GM12878 (cell line): ENCODE results near the gene C3orf70. TPM values are rescaled to one million over a fixed set of nuclear protein-coding genes. Genes with fewer than 3 reads are reported as not detected.

ENCODE experiments used
- ATAC-seq: fragments of 200-7000 bp; cut with Tn5 transposase; 3 replicates; pipeline ENCODE4 v1.9.1; 2020; ENCODE audit warnings: mild to moderate bottlenecking, moderate library complexity
- BruUV-seq: library from RNA; stranded (reverse); fragments of 400-500 nt; replicated peaks from 2 replicates; lab custom pipeline; 2021; lab: Mats Ljungman, UMichigan
- CTCF ChIA-PET: fragments of 300-600 bp; sonication (Branson Sonifier 250); formaldehyde crosslinking; extraction: SDS; loops from one replicate; lab custom pipeline; 2021; ENCODE audit warnings: inconsistent platforms; lab: Yijun Ruan, JAX
- POLR2A ChIA-PET: fragments of 350-600 bp; formaldehyde crosslinking; extraction: SDS; loops from one replicate; lab custom pipeline; 2021; ENCODE audit warnings: inconsistent platforms; lab: Charles Lee
- RAD21 ChIA-PET: fragments of 300-600 bp; sonication (Branson Sonifier 250); formaldehyde crosslinking; loops from one replicate; lab custom pipeline; 2023; ENCODE audit warnings: antibody characterized with exemption; ENCODE audit not compliant: unreplicated experiment; lab: Charles Lee
- SMC1A ChIA-PET: fragments of 300-600 bp; sonication (Branson Sonifier 250); formaldehyde crosslinking; loops from one replicate; lab custom pipeline; 2023; ENCODE audit not compliant: unreplicated experiment, uncharacterized antibody; lab: Charles Lee
- DNase-seq: peaks from one replicate; pipeline ENCODE4 v3.0.0-alpha.2; 2011; ENCODE audit warnings: low read depth, low spot score
- FAIRE-seq: peaks from 3 replicates; lab custom pipeline; 2011; peaks lifted over from hg19 to GRCh38; lab: Jason Lieb, UNC
- H2AFZ ChIP-seq: 2 replicates; pipeline ENCODE4 v1.6.0; 2011; ENCODE audit warnings: low read depth, low read length, control low read depth; ENCODE audit not compliant: control insufficient read depth
- H3K27ac ChIP-seq: 2 replicates; pipeline ENCODE4 v1.5.1; 2011; ENCODE audit warnings: control low read depth; ENCODE audit not compliant: control insufficient read depth, insufficient read depth
- H3K27me3 ChIP-seq, 2 experiments: replicated peaks in 1 of 2; 2 replicates each; pipeline versions ENCODE4 v1.6.0 to v1.6.1; 2011; ENCODE audit warnings: low read length in 1 of 2; ENCODE audit not compliant: control insufficient read depth in 2 of 2, insufficient read depth in 2 of 2
- H3K36me3 ChIP-seq, 2 experiments: 2 replicates each; pipeline ENCODE4 v1.5.1; 2011; ENCODE audit warnings: low read length in 1 of 2; ENCODE audit not compliant: control insufficient read depth in 2 of 2, insufficient read depth in 2 of 2
- H3K4me1 ChIP-seq: 2 replicates; pipeline ENCODE4 v1.6.1; 2011; ENCODE audit warnings: mild to moderate bottlenecking, low read length, moderate library complexity, mixed read lengths; ENCODE audit not compliant: control insufficient read depth, insufficient read depth
- H3K4me2 ChIP-seq: 2 replicates; pipeline ENCODE4 v1.6.0; 2011; ENCODE audit warnings: control low read depth; ENCODE audit not compliant: control insufficient read depth, insufficient read depth
- H3K4me3 ChIP-seq: fragments of 200-600 bp; sonication (generic); 2 replicates; pipeline ENCODE4 v1.5.1; 2016
- H3K79me2 ChIP-seq: 2 replicates; pipeline ENCODE4 v1.6.0; 2011; ENCODE audit warnings: low read length; ENCODE audit not compliant: control insufficient read depth, insufficient read depth
- H3K9ac ChIP-seq: 2 replicates; pipeline ENCODE4 v1.8.0; 2011; ENCODE audit warnings: low read length, control low read depth, mixed read lengths; ENCODE audit not compliant: control insufficient read depth, insufficient read depth
- H3K9me3 ChIP-seq: replicated peaks from 3 replicates; pipeline ENCODE4 v1.5.1; 2011; ENCODE audit warnings: mild to moderate bottlenecking, low read length; ENCODE audit not compliant: control insufficient read depth, insufficient read depth
- H4K20me1 ChIP-seq: 2 replicates; pipeline ENCODE4 v1.6.0; 2011; ENCODE audit not compliant: control insufficient read depth, insufficient read depth
- ASH2L ChIP-seq: fragments of 300-600, 200-600 bp; sonication (generic); IDR thresholded peaks from 2 replicates; pipeline ENCODE4 v1.6.1; 2017; ENCODE audit warnings: low read depth, mild to moderate bottlenecking, borderline replicate concordance
- IRF4 ChIP-seq: IDR thresholded peaks from 2 replicates; pipeline ENCODE4 v1.6.1; 2011; ENCODE audit warnings: low read depth, low read length
- POLR2AphosphoS5 ChIP-seq: IDR thresholded peaks from 2 replicates; pipeline ENCODE4 v1.6.1; 2011; ENCODE audit warnings: mild to moderate bottlenecking, low read length, inconsistent platforms
- RBBP5 ChIP-seq: fragments of 200-600 bp; sonication (generic); conservative IDR thresholded peaks from 2 replicates; pipeline ENCODE4 v1.6.1; 2016
- SP1 ChIP-seq: IDR thresholded peaks from one replicate; pipeline ENCODE4 v1.6.1; 2011; ENCODE audit warnings: low read depth, low read length
- SREBF1 ChIP-seq: IDR thresholded peaks from 2 replicates; pipeline ENCODE4 v1.6.1; 2012; ENCODE audit warnings: mild to moderate bottlenecking, low read length
- WGBS: methylation state at CpG from one replicate; pipeline ENCODE4 v1.1.6; 2016; ENCODE audit warnings: low lambda C conversion rate; ENCODE audit not compliant: insufficient replicate concordance, insufficient coverage; ENCODE audit errors: missing lambda C conversion rate; 5-methylcytosine and 5-hydroxymethylcytosine counted together
- in situ Hi-C: fragments of 300-500 bp; cut with MboI; formaldehyde crosslinking; loops from 9 replicates; pipeline ENCODE4 v1.14.3; 2018; ENCODE audit warnings: mixed read lengths
- intact Hi-C: fragments of 100-400 bp; cut with micrococcal nuclease; formaldehyde crosslinking; loops from one replicate; pipeline ENCODE4 v1.14.2; 2022; ENCODE audit not compliant: unreplicated experiment
- polyA plus RNA-seq, 11 experiments: library from polyadenylated mRNA; depleted of rRNA in 4 of 11; unstranded in 6 of 11; stranded (reverse) in 5 of 11; fragments of >200 nt; fragmentation: Nextera tagmentation in 4 of 11; fragmentation: Illumina TruSeq in 1 of 11; extraction: Ambion mirVana in 4 of 11; extraction: Trizol in 1 of 11; gene quantifications; 1 replicate in 1 of 11; 2 replicates in 10 of 11; pipeline versions ENCODE4 v1.2.1 to v1.2.3, GENCODE V29; 2011 to 2016; ENCODE audit warnings: inconsistent platforms in 2 of 11, missing spikeins in 2 of 11, low read depth in 1 of 11
- total RNA-seq, 4 experiments: library from RNA; depleted of rRNA in 3 of 4; stranded (reverse); fragments of >200 nt in 3 of 4; fragmentation: Illumina TruSeq in 1 of 4; extraction: Trizol in 1 of 4; gene quantifications; 2 replicates each; pipeline versions ENCODE4 v1.2.1 to v1.2.3, GENCODE V29; 2013 to 2021
- TF ChIP-seq, protein P1 (sequence below): IDR thresholded peaks from 2 replicates; pipeline ENCODE4 v1.6.1; 2011; ENCODE audit warnings: borderline replicate concordance, low read depth, mild to moderate bottlenecking, moderate library complexity, low read length; ENCODE audit not compliant: insufficient read depth, poor library complexity, severe bottlenecking
- TF ChIP-seq, protein P2 (sequence below): fragments of 450-650 bp; IDR thresholded peaks from 2 replicates; pipeline ENCODE4 v1.6.1; 2014; ENCODE audit warnings: mild to moderate bottlenecking
- TF ChIP-seq, protein P3 (sequence below): fragments of 450-650 bp; IDR thresholded peaks from 2 replicates; pipeline ENCODE4 v1.6.1; 2016; ENCODE audit warnings: mild to moderate bottlenecking

C3orf70 gene
- total and polyA plus RNA-seq, 10 of the 15 experiments (the other 5 are each of a cell fraction or from before 2014, with no cell fraction given), result 0.03 to 0.04 TPM; not detected in 8

- no peaks in the 10 kb centered on the region for H3K36me3 ChIP-seq
- no peak overlapping the region for H3K27ac ChIP-seq
- intact Hi-C loops, result no loop called here
- H3K4me1 ChIP-seq, result no peaks in the 10 kb centered on the region
- no peak overlapping the region for H3K9ac ChIP-seq
- FAIRE-seq (no peak), ATAC-seq (no peak), DNase-seq (no peak)
- RAD21 ChIA-PET, result no interaction called here
- no TSS peak for BruUV-seq
- TF ChIP-seq, protein P1, sequence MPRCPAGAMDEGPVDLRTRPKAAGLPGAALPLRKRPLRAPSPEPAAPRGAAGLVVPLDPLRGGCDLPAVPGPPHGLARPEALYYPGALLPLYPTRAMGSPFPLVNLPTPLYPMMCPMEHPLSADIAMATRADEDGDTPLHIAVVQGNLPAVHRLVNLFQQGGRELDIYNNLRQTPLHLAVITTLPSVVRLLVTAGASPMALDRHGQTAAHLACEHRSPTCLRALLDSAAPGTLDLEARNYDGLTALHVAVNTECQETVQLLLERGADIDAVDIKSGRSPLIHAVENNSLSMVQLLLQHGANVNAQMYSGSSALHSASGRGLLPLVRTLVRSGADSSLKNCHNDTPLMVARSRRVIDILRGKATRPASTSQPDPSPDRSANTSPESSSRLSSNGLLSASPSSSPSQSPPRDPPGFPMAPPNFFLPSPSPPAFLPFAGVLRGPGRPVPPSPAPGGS, result no peak
- no peak for TF ChIP-seq SREBF1
- TF ChIP-seq IRF4, result no peak
- H4K20me1 ChIP-seq, result no peaks in the 10 kb centered on the region
- H3K9me3 ChIP-seq, result no peaks in the 10 kb centered on the region
- POLR2A ChIA-PET, result no interaction called here
- no peak overlapping the region for H3K4me3 ChIP-seq
- SMC1A ChIA-PET, result no interaction called here
- WGBS, result 71% methylated on average over 1 of the region's 1 CpG
- H3K27me3 ChIP-seq, result no peaks in the 10 kb centered on the region; a peak in 1 of 4 replicates
- in situ Hi-C loops, result no loop called here
- H3K79me2 ChIP-seq, result no peaks in the 10 kb centered on the region
- H2AFZ ChIP-seq, result no peak overlapping the region
- no peak overlapping the region for H3K4me2 ChIP-seq
- CTCF ChIA-PET, result interaction anchor here (0.9 kb wide), 1 partner anchor 10 kb away, joined by 3 read pairs; no protein-coding TSS in a partner anchor
Measured at GRCh38 chr3:185137821-185138220, 15.0 kb downstream of the C3orf70 start.

- no peak for FAIRE-seq
- no peak overlapping the region for H3K27ac ChIP-seq
- H3K27me3 ChIP-seq, result no peaks in the 10 kb centered on the region
- no peaks in the 10 kb centered on the region for H3K36me3 ChIP-seq
- H2AFZ ChIP-seq, result no peak overlapping the region
- no peak for DNase-seq
- ChIA-PET SMC1A (no interaction called here), RAD21 (no interaction called here), CTCF (no interaction called here), POLR2A (no interaction called here)
- no peak for ATAC-seq
- TF ChIP-seq ASH2L, result no peak
- TF ChIP-seq, protein P2, sequence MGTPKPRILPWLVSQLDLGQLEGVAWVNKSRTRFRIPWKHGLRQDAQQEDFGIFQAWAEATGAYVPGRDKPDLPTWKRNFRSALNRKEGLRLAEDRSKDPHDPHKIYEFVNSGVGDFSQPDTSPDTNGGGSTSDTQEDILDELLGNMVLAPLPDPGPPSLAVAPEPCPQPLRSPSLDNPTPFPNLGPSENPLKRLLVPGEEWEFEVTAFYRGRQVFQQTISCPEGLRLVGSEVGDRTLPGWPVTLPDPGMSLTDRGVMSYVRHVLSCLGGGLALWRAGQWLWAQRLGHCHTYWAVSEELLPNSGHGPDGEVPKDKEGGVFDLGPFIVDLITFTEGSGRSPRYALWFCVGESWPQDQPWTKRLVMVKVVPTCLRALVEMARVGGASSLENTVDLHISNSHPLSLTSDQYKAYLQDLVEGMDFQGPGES, result no peak
- TF ChIP-seq, protein P3, sequence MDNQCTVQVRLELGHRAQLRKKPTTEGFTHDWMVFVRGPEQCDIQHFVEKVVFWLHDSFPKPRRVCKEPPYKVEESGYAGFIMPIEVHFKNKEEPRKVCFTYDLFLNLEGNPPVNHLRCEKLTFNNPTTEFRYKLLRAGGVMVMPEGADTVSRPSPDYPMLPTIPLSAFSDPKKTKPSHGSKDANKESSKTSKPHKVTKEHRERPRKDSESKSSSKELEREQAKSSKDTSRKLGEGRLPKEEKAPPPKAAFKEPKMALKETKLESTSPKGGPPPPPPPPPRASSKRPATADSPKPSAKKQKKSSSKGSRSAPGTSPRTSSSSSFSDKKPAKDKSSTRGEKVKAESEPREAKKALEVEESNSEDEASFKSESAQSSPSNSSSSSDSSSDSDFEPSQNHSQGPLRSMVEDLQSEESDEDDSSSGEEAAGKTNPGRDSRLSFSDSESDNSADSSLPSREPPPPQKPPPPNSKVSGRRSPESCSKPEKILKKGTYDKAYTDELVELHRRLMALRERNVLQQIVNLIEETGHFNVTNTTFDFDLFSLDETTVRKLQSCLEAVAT, result no peak
- no peak for TF ChIP-seq RBBP5
- no peak for TF ChIP-seq POLR2AphosphoS5
- no peak for TF ChIP-seq SP1
- no peaks in the 10 kb centered on the region for H4K20me1 ChIP-seq
- in situ Hi-C loops, result no loop called here
- H3K4me2 ChIP-seq, result no peak overlapping the region
- intact Hi-C loops, result no loop called here
- BruUV-seq, result no TSS peak
- no peak overlapping the region for H3K9ac ChIP-seq
- H3K79me2 ChIP-seq, result no peaks in the 10 kb centered on the region
- no peaks in the 10 kb centered on the region for H3K9me3 ChIP-seq
- H3K4me3 ChIP-seq, result no peak overlapping the region
- no peaks in the 10 kb centered on the region for H3K4me1 ChIP-seq
Measured at GRCh38 chr3:185134509-185134908, 18.4 kb downstream of the C3orf70 start.
